Calu3 (cell line): ENCODE results near the gene CALML3. TPM values are rescaled to one million over a fixed set of nuclear protein-coding genes. Genes with fewer than 3 reads are reported as not detected.

Experiments
- BruUV-seq: library from RNA; stranded (reverse); fragments of 400-500 nt; replicated peaks from 2 replicates; lab custom pipeline; 2021; lab: Mats Ljungman, UMichigan
- CTCF ChIA-PET: fragments of 300-600 bp; sonication (Branson Sonifier 250); formaldehyde crosslinking; loops from one replicate; lab custom pipeline; 2022; ENCODE audit warnings: antibody characterized with exemption; lab: Charles Lee
- DNase-seq: peaks from one replicate; pipeline ENCODE4 v3.0.0; 2022
- H3K27ac Mint-ChIP-seq: one replicate; pipeline ENCODE4 v1.8.0; 2022; ENCODE audit warnings: mixed read lengths; ENCODE audit not compliant: unreplicated experiment
- H3K27me3 Mint-ChIP-seq: one replicate; pipeline ENCODE4 v1.8.0; 2022; ENCODE audit warnings: mixed read lengths; ENCODE audit not compliant: unreplicated experiment
- H3K36me3 Mint-ChIP-seq: one replicate; pipeline ENCODE4 v1.8.0; 2022; ENCODE audit warnings: mild to moderate bottlenecking, moderate library complexity, mixed read lengths; ENCODE audit not compliant: insufficient read depth, unreplicated experiment
- H3K4me1 Mint-ChIP-seq: one replicate; pipeline ENCODE4 v1.8.0; 2022; ENCODE audit warnings: mild to moderate bottlenecking, low read depth, mixed read lengths; ENCODE audit not compliant: unreplicated experiment
- H3K4me3 Mint-ChIP-seq: one replicate; pipeline ENCODE4 v1.8.0; 2022; ENCODE audit warnings: mild to moderate bottlenecking, low read depth, moderate library complexity, mixed read lengths; ENCODE audit not compliant: unreplicated experiment
- H3K9me3 Mint-ChIP-seq: one replicate; pipeline ENCODE4 v1.8.0; 2022; ENCODE audit warnings: low read depth, mixed read lengths; ENCODE audit not compliant: unreplicated experiment
- intact Hi-C: fragments of 100-400 bp; cut with micrococcal nuclease; formaldehyde crosslinking; loops from one replicate; pipeline ENCODE4 v1.10.0; 2022; ENCODE audit not compliant: unreplicated experiment
- total RNA-seq: library from RNA; stranded (reverse); gene quantifications from 2 replicates; pipeline ENCODE4 v1.2.3, GENCODE V29; 2022
- TF ChIP-seq, protein P1 (sequence below): fragments of 200-600 bp; IDR thresholded peaks from one replicate; pipeline ENCODE4 v1.8.0; 2022; ENCODE audit warnings: antibody characterized with exemption; ENCODE audit not compliant: unreplicated experiment

The CALML3 gene
- total RNA-seq, 1 experiment from 2014 or later: not detected

DNA sequence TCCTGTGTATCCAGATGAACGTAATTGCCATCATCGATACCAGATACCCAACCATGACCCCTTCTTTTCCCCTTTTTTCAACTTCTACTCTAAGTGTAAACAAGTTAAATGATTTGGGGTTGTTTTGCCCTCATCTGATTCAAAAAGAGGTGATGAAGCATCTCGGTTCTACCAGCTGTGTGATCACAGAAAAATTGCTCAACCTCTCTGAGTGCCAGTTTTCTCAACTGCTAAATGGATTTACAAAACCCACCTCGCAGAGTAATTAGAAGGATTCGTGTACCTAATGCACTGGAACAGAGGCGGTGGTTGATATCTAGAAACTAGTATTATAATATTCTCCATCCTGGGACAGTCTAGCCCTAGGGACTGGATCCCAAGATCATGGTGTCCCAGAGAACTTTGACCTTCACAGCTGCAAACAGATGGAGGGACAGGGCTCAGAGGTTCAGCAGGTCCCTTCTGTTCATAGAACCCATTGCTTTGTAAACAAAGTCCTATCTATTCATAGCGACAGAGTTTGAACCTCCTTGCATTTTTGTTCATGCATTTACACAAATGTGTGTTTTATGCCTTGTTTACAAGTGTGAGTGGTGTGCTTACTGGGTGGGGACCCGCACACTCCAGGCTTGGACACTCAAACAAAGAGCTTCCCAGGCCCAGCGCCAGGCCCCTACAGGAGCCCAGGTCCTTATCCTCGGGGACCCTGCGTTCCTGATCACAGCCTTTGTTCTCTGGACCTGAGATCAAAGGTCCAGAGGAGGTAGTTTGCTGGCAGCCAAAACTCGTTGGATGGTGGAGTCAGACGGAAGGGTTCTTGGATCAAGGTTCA lies 46.4 kb downstream of the CALML3 start:
- BruUV-seq: no TSS peak
- TF ChIP-seq, protein P1, sequence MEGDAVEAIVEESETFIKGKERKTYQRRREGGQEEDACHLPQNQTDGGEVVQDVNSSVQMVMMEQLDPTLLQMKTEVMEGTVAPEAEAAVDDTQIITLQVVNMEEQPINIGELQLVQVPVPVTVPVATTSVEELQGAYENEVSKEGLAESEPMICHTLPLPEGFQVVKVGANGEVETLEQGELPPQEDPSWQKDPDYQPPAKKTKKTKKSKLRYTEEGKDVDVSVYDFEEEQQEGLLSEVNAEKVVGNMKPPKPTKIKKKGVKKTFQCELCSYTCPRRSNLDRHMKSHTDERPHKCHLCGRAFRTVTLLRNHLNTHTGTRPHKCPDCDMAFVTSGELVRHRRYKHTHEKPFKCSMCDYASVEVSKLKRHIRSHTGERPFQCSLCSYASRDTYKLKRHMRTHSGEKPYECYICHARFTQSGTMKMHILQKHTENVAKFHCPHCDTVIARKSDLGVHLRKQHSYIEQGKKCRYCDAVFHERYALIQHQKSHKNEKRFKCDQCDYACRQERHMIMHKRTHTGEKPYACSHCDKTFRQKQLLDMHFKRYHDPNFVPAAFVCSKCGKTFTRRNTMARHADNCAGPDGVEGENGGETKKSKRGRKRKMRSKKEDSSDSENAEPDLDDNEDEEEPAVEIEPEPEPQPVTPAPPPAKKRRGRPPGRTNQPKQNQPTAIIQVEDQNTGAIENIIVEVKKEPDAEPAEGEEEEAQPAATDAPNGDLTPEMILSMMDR: no peak
- no peak overlapping the region for H3K4me3 Mint-ChIP-seq
- peaks cover 6% of the 10 kb centered on the region for H3K36me3 Mint-ChIP-seq
- no peak for DNase-seq
- H3K27ac Mint-ChIP-seq: no peak overlapping the region
- intact Hi-C loops: no loop called here
- CTCF ChIA-PET: no interaction called here
- H3K27me3 Mint-ChIP-seq: no peaks in the 10 kb centered on the region
- H3K9me3 Mint-ChIP-seq: no peaks in the 10 kb centered on the region
- peaks cover 20% of the 10 kb centered on the region for H3K4me1 Mint-ChIP-seq

DNA sequence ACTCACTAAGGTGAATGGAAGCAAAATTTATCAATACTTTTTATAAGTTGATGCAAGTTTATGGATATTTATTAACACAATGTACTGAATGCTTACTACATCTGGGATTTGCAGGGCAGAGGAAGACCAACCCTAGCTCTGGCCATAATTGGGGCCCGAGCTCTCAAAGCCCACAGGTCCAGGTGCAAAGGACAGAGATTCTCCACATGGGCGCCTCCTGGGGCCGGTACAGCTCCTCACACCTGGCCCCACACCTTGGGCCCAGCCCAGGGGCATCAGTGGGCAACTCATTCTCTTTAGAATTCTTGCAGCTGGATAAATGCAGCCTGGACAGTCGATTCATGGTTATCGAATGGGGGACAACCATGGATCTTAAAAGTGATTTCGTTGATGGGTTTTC lies 47.1 kb downstream of the CALML3 start:
- H3K27me3 Mint-ChIP-seq: no peaks in the 10 kb centered on the region
- intact Hi-C loops: no loop called here
- TF ChIP-seq, protein P1: no peak
- peaks cover 20% of the 10 kb centered on the region for H3K4me1 Mint-ChIP-seq
- H3K36me3 Mint-ChIP-seq: peaks cover 6% of the 10 kb centered on the region
- DNase-seq: no peak
- CTCF ChIA-PET: no interaction called here
- H3K9me3 Mint-ChIP-seq: no peaks in the 10 kb centered on the region
- H3K4me3 Mint-ChIP-seq: no peak overlapping the region
- BruUV-seq: no TSS peak
- no peak overlapping the region for H3K27ac Mint-ChIP-seq

- no peak overlapping the region for H3K27ac Mint-ChIP-seq
Measured at GRCh38 chr10:5573319-5573950, 48.7 kb downstream of the CALML3 start.

GRCh38 chr10:5573968-5574641 lies 49.3 kb downstream of the CALML3 start:
- peaks cover 10% of the 10 kb centered on the region for H3K4me1 Mint-ChIP-seq
- H3K4me3 Mint-ChIP-seq: no peak overlapping the region
- TF ChIP-seq, protein P1: no peak
- DNase-seq: no peak
- CTCF ChIA-PET: no interaction called here
- intact Hi-C loops: no loop called here
- H3K36me3 Mint-ChIP-seq: peaks cover 1% of the 10 kb centered on the region
- no peak overlapping the region for H3K27ac Mint-ChIP-seq
- no TSS peak for BruUV-seq
- H3K27me3 Mint-ChIP-seq: no peaks in the 10 kb centered on the region
- no peaks in the 10 kb centered on the region for H3K9me3 Mint-ChIP-seq

More at GRCh38 chr10:5573319-5573950, 48.7 kb downstream of the CALML3 start:
- Mint-ChIP-seq H3K4me1 (peaks cover 10% of the 10 kb centered on the region), H3K27me3 (no peaks in the 10 kb centered on the region), H3K36me3 (peaks cover 6% of the 10 kb centered on the region), H3K4me3 (no peak overlapping the region), H3K9me3 (no peaks in the 10 kb centered on the region)
- CTCF ChIA-PET: interaction anchor here (0.6 kb wide), 1 partner anchor 11 kb away, joined by 3 read pairs; no protein-coding TSS in a partner anchor
- intact Hi-C loops: no loop called here
- BruUV-seq: no TSS peak
- no peak for DNase-seq
- TF ChIP-seq, protein P1: no peak
